ENCODE results near the gene DCAF8.

DNA sequence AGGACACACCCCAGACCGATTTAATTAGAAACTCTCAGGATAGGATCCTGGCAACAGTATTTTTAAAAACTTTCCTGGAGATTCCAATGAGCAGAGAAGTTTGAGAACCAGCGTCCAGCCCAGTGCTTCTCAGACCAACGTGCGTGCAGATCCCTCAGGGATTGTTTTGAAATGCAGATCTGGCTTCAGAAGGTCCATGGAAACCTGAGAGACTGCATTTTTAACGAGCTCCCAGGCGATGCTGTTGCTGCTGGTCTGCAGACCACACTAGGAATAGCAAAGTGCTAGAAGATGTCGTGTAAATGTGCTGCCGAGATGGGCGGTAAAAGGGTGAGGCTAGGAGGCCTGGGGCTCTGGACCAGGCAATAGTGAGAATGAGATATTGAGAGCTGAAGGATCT, 90.4 kb downstream of the DCAF8 start:
- TF ChIP-seq, protein P1, sequence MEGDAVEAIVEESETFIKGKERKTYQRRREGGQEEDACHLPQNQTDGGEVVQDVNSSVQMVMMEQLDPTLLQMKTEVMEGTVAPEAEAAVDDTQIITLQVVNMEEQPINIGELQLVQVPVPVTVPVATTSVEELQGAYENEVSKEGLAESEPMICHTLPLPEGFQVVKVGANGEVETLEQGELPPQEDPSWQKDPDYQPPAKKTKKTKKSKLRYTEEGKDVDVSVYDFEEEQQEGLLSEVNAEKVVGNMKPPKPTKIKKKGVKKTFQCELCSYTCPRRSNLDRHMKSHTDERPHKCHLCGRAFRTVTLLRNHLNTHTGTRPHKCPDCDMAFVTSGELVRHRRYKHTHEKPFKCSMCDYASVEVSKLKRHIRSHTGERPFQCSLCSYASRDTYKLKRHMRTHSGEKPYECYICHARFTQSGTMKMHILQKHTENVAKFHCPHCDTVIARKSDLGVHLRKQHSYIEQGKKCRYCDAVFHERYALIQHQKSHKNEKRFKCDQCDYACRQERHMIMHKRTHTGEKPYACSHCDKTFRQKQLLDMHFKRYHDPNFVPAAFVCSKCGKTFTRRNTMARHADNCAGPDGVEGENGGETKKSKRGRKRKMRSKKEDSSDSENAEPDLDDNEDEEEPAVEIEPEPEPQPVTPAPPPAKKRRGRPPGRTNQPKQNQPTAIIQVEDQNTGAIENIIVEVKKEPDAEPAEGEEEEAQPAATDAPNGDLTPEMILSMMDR (IDR thresholded peaks at IDR 0.05; ENCODE audit: extremely low read depth in 1 of 2, insufficient read depth in 1 of 2, low read depth in 1 of 2, low read length in 2 of 2): no peak
- TF ChIP-seq FOS (IDR thresholded peaks at IDR 0.05; ENCODE audit: borderline replicate concordance, insufficient read depth, low read length) (no peak), POLR2AphosphoS5 (IDR thresholded peaks at IDR 0.05; ENCODE audit: insufficient read depth, low read depth, low read length) (no peak), EZH2 (IDR thresholded peaks at IDR 0.05; ENCODE audit: borderline replicate concordance, low read depth, low read length, severe bottlenecking) (no peak), POLR2A (IDR thresholded peaks at IDR 0.05; ENCODE audit: low read depth, low read length) (no peak), MYC (IDR thresholded peaks at IDR 0.05; ENCODE audit: low read depth, low read length) (no peak), GATA2 (IDR thresholded peaks at IDR 0.05; ENCODE audit: insufficient read depth, insufficient read length, low read depth, low read length) (no peak), JUN (IDR thresholded peaks at IDR 0.05; ENCODE audit: borderline replicate concordance, insufficient read depth, insufficient read length, low read depth) (no peak)
- TF ChIP-seq, protein P2, sequence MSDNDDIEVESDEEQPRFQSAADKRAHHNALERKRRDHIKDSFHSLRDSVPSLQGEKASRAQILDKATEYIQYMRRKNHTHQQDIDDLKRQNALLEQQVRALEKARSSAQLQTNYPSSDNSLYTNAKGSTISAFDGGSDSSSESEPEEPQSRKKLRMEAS (IDR thresholded peaks at IDR 0.05; ENCODE audit: insufficient read depth, insufficient read length): no peak

Data from endothelial cell of umbilical vein (primary cell).